Smooth muscle cell of the coronary artery (primary cell): Measurements from ENCODE around the gene SENP5. TPM values are rescaled to one million over a fixed set of nuclear protein-coding genes. Genes with fewer than 3 reads are reported as not detected.

Experiments used
- total RNA-seq: library from RNA; depleted of rRNA; stranded (reverse); fragments of >200 nt; gene quantifications from 2 replicates; pipeline ENCODE4 v1.2.3, GENCODE V29; 2014; ENCODE audit warnings: low replicate concordance

The SENP5 gene
- 35.6 and 50.8 TPM in 2 replicates for total RNA-seq

DNA sequence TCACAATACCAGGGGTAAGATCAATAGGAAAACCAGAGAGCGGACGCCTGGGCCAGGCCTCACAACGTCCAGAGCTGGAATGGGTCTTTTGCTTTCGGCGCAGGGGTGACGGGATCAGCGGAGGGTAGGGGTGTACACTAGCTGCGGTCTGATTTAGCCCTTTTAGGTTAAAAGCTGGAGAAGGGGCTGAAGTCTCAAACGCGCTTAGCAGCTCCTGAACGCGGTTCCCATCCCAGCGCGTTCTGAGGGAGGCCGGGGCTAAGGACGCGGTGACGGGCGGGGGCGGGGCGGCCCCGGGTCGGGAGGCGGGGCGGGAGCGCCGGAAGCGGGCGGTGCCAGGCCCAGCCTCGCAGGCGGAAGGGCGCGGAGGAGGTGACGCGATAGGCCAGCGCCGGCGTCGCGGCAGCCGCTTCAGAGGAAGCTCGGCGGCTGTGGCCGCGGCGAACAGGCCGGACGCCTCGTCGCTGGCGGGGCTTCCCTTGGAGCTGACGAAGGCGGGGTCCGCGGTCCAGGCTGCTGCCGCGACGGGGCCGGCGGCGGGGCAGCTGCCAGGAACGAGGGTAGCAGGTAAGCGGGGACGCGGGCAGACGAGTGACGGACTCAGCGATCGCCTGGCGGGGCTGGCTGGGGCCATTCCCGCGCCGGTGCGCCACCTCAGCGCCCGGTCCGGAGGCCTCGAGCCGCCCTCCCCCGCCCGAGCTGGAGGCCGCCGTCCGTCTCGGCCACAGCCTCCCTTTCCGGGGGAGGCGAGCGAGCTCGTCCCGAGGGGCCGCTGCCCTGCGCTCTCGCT, at the start of gene SENP5:
Gene SENP5, plus strand, starts transcription at position 414 of the 790 bp plus-strand sequence. CDS start 17,262 bp downstream, outside the sequence.

GRCh38 chr3:196942226-196942914, 74.7 kb downstream of the SENP5 start, which contains the start of gene NCBP2:
Gene NCBP2, minus strand, starts transcription at chr3:196942528. Its CDS starts 25 bp downstream, at chr3:196942503.

DNA sequence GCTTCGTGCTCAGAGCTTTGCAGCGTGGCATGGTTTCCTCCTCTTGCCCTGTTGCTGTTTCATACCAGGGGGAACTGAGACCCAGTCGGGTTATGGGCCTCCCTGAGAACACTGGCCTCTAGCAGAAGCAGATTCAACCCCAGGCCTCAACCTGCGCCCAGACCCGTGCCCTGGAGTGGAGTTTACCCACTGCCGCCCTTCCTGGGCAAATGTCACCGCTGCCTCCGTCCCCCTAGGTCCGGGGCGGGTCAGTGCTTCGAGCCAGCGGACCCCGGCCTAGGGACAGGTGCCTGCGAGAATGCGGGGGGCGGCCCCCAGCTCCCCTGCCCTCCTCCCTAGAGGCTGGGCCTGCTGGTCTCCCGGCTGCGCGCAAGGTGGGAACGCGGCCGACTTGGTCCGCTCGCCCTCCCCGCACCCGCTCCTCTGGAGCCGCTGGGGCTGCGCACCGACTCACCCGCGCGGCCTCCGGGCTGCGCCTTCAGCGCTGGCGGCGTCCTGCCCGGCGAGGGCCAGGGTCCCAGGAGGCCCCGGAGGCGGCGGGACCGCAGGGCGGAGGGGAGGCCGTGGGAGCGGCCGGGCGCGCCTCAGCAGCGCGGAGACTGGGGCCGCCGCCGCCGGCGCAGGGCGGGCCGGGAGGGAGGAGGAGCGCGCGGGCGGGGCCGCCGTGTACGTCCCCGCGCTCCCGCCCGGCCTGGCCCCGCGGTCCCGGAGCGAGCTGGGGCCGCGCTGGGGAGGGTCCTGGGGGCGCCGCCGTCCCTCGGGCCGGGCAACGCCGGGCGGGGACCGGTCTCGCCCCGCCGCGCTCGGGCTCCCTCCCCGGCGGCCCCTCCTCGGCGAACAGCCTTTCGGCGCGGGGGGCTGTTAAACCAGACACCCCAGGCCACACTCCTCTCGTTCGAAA, 100.8 kb downstream of the SENP5 start, which contains the start of gene PIGZ:
Gene PIGZ, minus strand, starts transcription at position 601 of the 901 bp plus-strand sequence. CDS start 16,802 bp downstream, outside the sequence.

Other genes with a start within 250 kb of the SENP5 start
- gene NRROS, start 228.2 kb upstream of the SENP5 start, total RNA-seq = 0.08 and 1.1 TPM in 2 replicates
- 1.6 and 4.3 TPM in 2 replicates for gene CEP19, start 155.7 kb upstream of the SENP5 start, total RNA-seq
- gene PIGX, start 155.5 kb upstream of the SENP5 start, total RNA-seq = 7.5 and 15.5 TPM in 2 replicates
- gene PAK2, start 128.1 kb upstream of the SENP5 start, total RNA-seq = 30.0 and 33.1 TPM in 2 replicates
- 51.4 and 79.1 TPM in 2 replicates for gene NCBP2, start 74.6 kb downstream of the SENP5 start, total RNA-seq
- 2.0 and 2.5 TPM in 2 replicates for gene PIGZ, start 100.9 kb downstream of the SENP5 start, total RNA-seq
- gene MELTF, start 161.9 kb downstream of the SENP5 start, total RNA-seq = 1.7 and 54.3 TPM in 2 replicates